GM19455 (cell line): Measurements from ENCODE around the gene FNTB.
"Not testable (repeated sequence)": the region's sequence is repeated elsewhere in the genome, so short reads cannot be mapped to it uniquely, and the experiment has no call there.

Experiments used
- ATAC-seq: cut with Tn5 transposase; IDR thresholded peaks from one replicate; pipeline ENCODE4 v1.9.1; 2021; ENCODE audit not compliant: unreplicated experiment

The FNTB gene

DNA sequence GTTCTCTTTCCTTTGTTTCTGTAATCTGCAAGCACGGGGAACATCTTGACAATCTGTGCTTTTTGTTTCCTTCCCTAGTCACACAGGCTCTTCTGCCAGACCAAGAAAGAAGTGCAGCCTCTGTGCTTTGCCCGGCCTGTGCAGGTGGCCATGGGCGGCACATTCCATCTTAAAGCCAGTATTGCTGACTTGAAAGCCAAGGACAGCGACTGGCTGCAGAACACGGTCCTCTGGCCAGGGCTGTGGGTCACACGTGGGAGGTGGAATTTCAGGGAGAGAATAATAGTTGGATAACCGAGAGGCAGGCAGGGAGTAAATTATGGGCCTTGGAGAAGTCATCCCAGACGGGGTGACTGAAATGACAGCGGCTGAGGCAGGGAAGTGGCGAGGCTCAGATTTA is 24.8 kb downstream of the FNTB start:
- ATAC-seq, result no peak

DNA sequence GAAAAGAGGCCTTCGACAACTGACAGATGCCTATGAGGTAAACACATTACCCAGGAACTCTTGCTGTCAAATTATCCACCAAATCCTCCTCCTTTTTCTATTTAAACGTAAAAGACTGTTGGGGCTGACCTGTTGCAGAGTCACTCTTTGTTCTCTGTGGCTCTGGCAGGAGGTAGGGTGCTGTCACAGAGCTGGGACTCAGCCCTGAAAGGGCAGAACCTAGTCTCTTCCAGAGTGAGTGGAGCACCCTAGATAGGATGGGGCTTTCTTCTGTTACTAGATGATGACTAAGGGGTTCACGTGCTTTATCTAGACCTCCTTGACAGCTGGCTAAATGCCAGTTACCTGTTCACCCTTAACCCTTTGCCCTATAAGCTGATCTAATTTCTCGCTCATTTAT is 25.7 kb downstream of the FNTB start:
- ATAC-seq, result no peak

DNA sequence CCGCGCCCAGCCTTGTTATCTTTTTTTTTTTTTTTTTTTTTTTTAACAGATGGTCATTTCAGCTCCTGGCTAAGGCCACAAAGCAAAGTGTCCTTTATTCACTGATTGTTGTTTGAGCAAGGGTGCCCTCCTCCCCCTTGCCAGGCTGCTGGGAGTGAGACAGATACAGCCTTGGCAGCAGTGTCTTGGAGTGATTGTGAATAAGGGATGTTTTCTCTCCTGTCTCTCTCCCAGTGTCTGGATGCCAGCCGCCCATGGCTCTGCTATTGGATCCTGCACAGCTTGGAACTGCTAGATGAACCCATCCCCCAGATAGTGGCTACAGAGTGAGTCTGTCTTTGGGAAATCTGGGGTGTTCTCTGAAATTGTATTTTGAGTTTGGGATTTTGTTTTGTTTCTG is 28.7 kb downstream of the FNTB start:
- ATAC-seq, result no peak

GRCh38 chr14:65016471-65016870 is 29.8 kb downstream of the FNTB start:
- no peak for ATAC-seq

DNA sequence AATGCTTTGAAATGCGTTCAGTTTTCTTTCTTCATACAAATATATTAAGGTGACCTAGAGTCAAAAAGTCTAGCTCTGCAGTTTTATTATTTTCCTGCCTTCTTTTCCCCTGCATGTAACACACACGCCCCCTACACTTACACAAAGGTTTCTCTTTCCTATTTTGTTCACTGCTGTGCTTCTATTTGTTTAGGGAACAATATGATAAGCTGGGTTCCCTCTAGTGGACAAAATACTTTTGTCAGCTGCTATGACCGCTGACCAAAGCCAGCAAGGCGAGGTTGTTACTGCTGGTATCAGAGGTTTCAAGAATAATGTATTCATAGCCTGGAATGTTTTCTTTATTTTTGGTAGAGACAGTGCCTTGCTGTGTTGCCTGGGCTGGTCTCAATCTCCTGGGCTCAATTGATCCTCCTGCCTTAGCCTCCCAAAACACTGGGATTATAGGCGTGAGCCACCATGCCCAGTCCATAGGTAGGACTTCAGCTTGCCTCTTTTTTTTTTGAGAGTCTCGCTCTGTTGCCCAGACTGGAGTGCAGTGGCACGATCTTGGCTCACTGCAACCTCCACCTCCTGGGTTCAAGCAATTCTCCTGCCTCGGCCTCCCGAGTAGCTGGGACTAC is 33.4 kb downstream of the FNTB start:
- no peak for ATAC-seq

DNA sequence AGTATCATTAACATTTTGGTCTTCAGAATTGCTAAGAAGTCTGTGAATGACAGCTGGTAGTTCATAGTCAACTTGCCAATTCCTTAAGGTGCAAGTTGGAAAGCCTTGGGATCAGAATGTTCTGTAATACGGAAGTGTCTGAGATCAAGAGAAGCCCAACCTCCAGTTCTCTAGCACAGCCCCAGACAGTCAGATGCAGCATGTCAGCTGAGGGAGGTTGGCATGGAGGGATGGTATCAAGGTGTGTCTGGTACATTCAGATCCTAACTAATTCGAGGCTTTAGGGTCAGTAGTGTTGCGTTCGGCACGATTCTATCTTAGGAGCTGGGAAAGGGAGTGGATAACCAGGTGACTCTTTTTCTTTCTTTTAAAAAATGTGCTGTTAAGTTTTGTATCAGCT is 38.3 kb downstream of the FNTB start:
- no peak for ATAC-seq

DNA sequence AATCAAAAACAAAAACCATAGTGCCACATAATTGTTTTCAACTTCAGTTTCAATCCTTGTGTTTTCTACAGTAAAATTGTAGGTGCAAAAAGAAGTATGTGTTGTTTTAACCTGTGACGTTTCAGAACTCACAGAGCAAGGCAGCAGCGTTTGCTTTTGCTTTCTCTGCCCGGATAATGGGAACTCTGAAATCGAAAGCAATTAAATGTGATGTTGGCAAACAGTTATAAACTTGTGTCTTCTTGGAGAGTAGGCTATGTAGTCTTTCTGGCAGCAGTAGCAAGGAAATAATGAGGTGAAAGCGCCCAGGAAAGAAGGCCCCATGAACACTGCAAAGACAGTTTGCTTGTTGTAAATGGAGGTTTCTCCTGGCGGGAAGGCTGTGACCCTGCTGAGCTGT is 39.1 kb downstream of the FNTB start:
- ATAC-seq, result no peak

DNA sequence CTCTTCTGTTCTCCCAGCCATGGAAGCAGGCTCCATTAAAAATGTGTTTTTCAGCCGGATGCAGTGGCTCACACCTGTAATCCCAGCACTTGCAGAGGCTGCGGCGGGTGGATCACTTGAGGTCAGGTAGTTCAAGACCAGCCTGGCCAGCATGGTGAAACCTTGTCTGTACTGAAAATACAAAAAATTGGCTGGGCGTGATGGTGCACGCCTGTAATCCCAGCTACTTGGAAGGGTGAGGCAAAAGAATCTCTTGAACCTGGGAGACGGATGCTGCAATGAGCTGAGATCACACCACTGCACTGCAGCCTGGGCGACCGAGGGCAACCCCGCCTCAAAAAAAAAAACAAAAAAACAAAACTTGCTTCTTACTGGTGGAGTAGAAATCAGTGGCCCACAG is 39.8 kb downstream of the FNTB start:
- no peak for ATAC-seq

DNA sequence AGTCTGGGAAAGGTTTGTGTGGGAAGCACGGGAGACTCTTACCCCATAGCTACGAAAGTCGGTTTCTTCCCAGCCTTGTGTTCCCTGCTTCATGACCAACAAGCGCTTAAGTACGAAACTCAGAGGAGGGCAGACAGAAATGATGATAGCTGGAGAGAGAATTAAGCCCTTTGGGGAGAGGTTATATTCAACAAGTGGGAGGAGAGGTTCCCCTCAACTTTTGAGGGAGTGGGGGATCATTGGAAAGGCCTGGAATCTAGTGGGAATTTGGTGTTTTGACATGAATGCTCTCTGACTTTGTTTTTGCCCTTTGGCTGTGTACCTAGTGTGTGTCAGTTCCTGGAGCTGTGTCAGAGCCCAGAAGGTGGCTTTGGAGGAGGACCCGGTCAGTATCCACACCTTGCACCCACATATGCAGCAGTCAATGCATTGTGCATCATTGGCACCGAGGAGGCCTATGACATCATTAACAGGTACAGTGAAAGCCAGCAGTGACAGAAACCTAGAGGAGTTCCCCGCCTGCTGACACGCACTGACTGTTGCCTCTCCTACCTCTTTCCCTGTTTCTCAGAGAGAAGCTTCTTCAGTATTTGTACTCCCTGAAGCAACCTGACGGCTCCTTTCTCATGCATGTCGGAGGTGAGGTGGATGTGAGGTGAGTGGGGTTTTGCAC is 40.6 kb downstream of the FNTB start:
- no peak for ATAC-seq

DNA sequence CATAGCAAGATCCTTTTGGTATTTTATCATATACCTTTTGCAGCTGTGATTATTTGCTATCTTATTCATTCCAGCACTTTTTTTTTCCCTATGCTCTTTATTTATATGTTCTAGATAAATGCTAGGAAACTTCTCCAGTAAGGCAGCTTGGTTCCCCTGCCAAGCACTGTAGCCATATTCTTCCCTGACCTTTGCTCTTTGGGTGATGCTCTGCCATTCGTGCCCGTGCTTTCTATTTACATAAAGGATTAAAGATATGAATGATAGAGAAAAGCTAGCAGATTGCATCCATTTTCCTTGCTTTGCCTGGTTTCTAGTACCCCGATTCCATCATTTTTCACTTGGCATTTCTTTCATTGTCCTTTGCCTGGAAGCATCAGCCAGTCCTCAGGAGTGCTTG is 42.2 kb downstream of the FNTB start:
- no peak for ATAC-seq

DNA sequence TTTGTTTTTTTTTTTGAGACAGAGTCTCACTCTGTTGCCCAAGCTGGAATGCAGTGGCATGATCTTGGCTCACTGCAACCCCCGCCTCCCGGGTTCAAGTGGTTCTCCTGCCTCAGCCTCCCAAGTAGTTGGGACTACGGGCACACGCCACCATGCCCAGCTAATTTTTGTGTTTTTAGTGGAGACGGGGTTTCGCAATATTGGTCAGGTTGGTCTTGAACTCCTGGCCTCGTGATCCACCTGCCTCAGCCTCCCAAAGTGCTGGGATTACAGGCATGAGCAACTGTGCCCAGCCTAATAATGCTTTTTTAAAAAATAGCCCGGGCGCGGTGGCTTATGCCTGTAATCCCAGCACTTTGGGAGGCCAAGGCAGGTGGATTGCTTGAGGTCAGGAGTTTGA is 44.6 kb downstream of the FNTB start:
- ATAC-seq, result not testable (repeated sequence)

- no peak for ATAC-seq
Measured at GRCh38 chr14:65032319-65032718, 45.6 kb downstream of the FNTB start.

GRCh38 chr14:65033181-65033580 is 46.5 kb downstream of the FNTB start:
- ATAC-seq, result no peak

DNA sequence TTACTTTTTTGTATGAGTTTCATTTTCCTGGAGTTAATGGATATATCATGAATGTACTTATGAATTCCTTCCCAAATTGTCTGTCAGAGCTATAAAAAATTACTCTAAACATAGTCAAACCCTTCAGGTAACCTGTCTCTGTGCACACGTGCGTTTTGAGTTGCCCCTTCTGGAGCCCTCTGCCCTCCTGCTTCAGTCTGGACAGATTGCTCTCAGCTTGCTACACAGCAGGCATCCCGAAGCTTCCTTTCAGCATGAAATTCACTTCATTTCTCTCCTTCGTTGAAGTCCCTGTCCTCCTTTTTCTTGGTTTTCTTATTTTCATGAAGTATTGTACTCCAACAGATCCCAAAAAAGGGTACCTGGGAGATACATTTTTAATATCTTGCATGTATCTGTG is 47.3 kb downstream of the FNTB start:
- ATAC-seq, result no peak

GRCh38 chr14:65035049-65035448 is 48.4 kb downstream of the FNTB start:
- ATAC-seq, result no peak

DNA sequence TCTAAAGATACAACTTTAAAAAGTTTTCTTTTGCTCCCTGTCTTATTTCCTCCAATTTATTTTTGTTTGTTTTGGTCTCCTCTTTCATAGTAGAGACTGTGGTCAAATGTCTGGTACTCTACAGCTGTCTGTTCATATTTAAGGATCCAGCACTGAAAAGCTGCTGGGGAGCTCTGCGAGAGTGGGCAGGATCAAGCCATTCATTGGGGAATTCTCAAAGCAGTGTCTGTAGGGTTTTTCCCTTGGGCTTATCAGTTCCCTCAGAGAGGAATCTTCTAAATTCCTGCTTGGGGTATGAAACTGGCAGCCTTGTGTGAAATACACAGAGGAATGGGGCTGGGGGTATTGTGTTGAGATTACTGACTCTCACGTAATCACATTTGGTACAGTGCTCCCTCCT is 52.3 kb downstream of the FNTB start:
- no peak for ATAC-seq

DNA sequence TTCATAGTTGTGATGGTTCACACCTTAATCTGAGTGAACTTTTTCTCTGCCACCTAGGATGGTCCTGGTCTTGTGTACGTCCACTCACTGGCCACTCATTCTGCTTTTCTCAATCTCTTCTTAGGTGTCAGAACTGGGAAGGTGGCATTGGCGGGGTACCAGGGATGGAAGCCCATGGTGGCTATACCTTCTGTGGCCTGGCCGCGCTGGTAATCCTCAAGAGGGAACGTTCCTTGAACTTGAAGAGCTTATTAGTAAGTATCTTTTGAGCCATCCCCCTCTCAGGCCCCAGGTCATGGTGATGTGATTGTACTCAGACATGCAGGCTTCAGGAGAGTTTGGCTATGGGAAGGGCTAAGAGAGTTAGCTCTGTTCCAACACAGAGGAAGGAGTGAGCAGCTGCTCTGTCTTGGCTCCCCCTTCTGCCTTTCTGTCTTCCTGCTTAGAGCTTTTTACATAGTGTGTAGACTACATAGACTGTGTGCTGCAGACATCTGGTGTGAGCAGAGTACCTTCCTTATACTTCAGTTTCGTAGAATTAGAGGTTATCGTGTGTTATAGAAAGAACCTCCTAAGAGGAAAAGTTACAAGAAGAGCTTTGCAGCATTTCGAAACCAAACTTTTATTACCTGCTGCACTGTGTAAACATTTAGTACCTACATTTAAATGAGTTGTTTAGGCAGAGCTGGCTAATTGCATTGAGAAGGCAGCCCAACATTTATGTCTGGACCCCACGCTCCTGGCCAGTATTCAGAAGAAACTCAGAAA is 54.2 kb downstream of the FNTB start:
- no peak for ATAC-seq

DNA sequence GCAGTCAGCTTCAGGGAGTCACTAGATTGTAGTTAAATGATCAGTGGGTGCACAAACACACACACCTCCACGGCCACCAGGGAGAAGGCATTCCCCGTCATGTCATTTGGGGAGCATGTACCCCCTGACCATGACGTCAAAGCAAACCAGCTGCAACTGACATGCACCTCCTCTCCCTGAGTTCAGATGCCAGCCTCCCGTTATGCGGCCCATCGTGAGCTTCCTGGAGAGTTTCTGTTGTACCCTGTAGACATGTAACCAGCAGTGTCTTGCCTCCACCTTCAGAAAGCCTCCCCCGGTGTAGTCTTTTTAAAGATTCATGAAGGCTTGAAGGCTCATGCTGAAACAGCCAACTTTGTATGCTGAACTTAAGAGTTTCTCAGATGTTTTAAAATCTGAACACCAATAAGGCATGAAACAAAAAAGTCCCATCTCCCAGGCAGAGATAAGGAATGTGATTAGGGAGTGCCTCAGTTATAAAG is 54.8 kb downstream of the FNTB start:
- no peak for ATAC-seq

- no peak for ATAC-seq
Measured at GRCh38 chr14:65042296-65042695, 55.6 kb downstream of the FNTB start.

- no peak for ATAC-seq
Measured at GRCh38 chr14:65042731-65043372, 56.2 kb downstream of the FNTB start.

DNA sequence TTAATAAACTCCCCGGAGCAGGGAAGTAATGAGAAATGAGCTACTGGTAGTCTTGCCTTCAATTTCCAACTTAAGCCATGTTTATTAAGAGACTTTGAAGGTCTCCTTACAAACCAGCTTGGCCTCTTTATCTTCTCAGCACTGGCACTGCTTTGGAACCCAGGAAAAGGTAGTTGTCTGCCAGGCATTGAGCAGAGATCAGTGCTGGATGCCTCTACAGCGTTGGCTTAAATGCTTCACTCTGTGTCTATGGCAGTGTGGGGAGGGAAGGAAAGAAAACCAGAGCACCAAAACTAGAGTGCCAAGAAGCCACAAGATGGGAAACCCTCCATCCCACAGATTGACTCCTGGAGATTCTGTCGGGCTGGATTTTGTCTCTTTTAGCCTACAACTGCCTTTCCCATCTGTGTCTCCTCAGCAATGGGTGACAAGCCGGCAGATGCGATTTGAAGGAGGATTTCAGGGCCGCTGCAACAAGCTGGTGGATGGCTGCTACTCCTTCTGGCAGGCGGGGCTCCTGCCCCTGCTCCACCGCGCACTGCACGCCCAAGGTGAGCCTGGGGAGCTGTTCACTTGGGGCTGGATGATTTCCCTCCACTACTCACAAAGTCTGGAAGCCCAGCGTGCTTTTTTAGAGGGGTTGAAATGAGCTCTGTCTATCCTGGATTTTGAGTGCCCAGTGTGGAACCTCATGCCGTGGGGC is 57.3 kb downstream of the FNTB start:
- no peak for ATAC-seq
